ENCODE results near the gene BPIFB4.

BPIFB4 gene

GRCh38 chr20:33061658-33062028, 17.8 kb upstream of the BPIFB4 start:
- WGBS (ENCODE audit: extremely low coverage, insufficient coverage, low lambda C conversion rate): no CpG with 5 or more reads among the region's 14 CpGs

DNA sequence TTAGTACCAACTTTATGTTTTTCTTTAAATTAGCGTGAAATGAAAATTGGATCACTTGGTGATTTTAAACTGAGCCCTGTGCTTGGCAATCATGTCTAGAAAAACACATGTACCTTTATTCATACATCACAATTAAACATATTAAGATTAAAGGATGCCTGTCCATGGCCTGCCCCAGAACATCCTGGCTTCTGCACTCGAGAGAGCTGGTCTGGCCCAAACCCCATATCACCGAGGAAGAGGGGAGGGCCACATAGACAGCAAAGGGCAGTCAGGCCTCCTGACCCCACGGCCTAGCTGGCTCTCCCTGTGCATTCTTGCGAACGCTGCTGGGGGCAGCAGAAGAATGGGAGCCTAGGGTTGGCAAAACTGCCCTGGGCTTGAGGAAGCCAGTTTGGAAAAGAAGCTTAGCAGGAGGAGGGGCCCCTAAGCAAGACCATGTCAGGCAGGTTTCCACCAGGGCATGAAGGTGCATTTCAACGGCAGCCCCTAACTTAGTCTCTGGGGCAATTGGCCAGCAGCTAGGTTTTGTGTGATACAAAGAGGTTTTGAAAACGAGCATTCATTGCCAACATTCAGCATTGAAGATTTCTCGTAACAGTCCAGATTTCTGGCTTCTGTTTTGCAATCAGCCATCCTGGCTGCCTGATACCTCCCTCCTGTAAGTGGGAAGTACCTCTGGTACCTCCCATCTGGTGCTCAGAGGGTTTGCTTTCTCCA, 17.2 kb upstream of the BPIFB4 start:
- no peak overlapping the region for H3K27ac ChIP-seq (ENCODE audit: low read depth, low read length)
- H3K4me3 ChIP-seq (ENCODE audit: low read length): no peak overlapping the region
- no peak overlapping the region for H2AK5ac ChIP-seq (ENCODE audit: low read length)
- H2BK5ac ChIP-seq (ENCODE audit: low read length): no peak overlapping the region
- H3K27me3 ChIP-seq (ENCODE audit: insufficient read depth, low read length, poor library complexity): no peaks in the 10 kb centered on the region
- H3K18ac ChIP-seq (ENCODE audit: low read length): no peak overlapping the region
- H3K36me3 ChIP-seq (ENCODE audit: control insufficient read depth, insufficient read depth, low read length): no peaks in the 10 kb centered on the region
- WGBS (ENCODE audit: extremely low coverage, insufficient coverage, low lambda C conversion rate): no CpG with 5 or more reads among the region's 9 CpGs
- no peaks in the 10 kb centered on the region for H3K79me1 ChIP-seq (ENCODE audit: low read length)
- H3K9ac ChIP-seq (ENCODE audit: low read length): no peak overlapping the region
- H4K8ac ChIP-seq (ENCODE audit: low read depth, low read length): no peak overlapping the region
- H3K4ac ChIP-seq (ENCODE audit: low read depth, low read length): no peak overlapping the region
- no peak overlapping the region for H3K56ac ChIP-seq (ENCODE audit: low read length)
- H2BK15ac ChIP-seq (replicated peaks; ENCODE audit: low read depth): no peak overlapping the region
- H3K4me2 ChIP-seq (ENCODE audit: low read length): no peak overlapping the region
- no peak overlapping the region for H2BK120ac ChIP-seq (ENCODE audit: low read depth, low read length)
- no peak overlapping the region for H3K23ac ChIP-seq (ENCODE audit: low read length)
- no peak overlapping the region for H4K5ac ChIP-seq (ENCODE audit: low read length)
- no peaks in the 10 kb centered on the region for H3K79me2 ChIP-seq (ENCODE audit: control insufficient read depth, insufficient read depth, low read length)
- no peaks in the 10 kb centered on the region for H3K4me1 ChIP-seq (ENCODE audit: control insufficient read depth, low read depth, low read length)
- DNase-seq: no peak

More at GRCh38 chr20:33061658-33062028, 17.8 kb upstream of the BPIFB4 start:
- Histone ChIP-seq H2BK15ac (replicated peaks; ENCODE audit: low read depth) (no peak overlapping the region), H3K36me3 (ENCODE audit: control insufficient read depth, insufficient read depth, low read length) (no peaks in the 10 kb centered on the region), H3K9ac (ENCODE audit: low read length) (no peak overlapping the region), H3K23ac (ENCODE audit: low read length) (no peak overlapping the region), H3K56ac (ENCODE audit: low read length) (no peak overlapping the region), H3K4me2 (ENCODE audit: low read length) (no peak overlapping the region), H2AK5ac (ENCODE audit: low read length) (no peak overlapping the region), H3K4me1 (ENCODE audit: control insufficient read depth, low read depth, low read length) (peaks cover 2% of the 10 kb centered on the region), H4K8ac (ENCODE audit: low read depth, low read length) (no peak overlapping the region), H3K79me1 (ENCODE audit: low read length) (no peaks in the 10 kb centered on the region), H3K27me3 (ENCODE audit: insufficient read depth, low read length, poor library complexity) (no peaks in the 10 kb centered on the region), H3K27ac (ENCODE audit: low read depth, low read length) (no peak overlapping the region), H4K5ac (ENCODE audit: low read length) (no peak overlapping the region), H3K18ac (ENCODE audit: low read length) (no peak overlapping the region), H2BK5ac (ENCODE audit: low read length) (no peak overlapping the region), H3K79me2 (ENCODE audit: control insufficient read depth, insufficient read depth, low read length) (no peaks in the 10 kb centered on the region), H2BK120ac (ENCODE audit: low read depth, low read length) (no peak overlapping the region), H3K4ac (ENCODE audit: low read depth, low read length) (no peak overlapping the region), H3K4me3 (ENCODE audit: low read length) (no peak overlapping the region)
- no peak for DNase-seq

DNA sequence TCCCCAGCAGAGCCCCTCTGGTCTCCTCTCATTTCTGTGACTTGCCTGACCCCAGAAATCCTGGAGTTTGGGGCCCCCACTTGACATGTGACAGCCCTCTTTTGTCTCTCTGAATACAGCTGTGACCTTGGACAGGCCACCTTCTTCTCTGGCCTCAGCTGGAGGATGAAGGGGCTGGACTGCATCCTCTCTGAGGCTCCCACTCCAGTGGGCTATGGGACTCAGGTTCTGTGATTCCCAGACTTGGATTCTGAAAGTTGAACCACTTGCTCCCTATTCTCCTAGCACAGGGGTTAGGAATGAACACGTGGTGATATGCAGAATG, 16.7 kb upstream of the BPIFB4 start:
- Histone ChIP-seq H3K4me3 (ENCODE audit: low read length) (no peak overlapping the region), H3K4me2 (ENCODE audit: low read length) (no peak overlapping the region), H3K79me2 (ENCODE audit: control insufficient read depth, insufficient read depth, low read length) (no peaks in the 10 kb centered on the region), H4K5ac (ENCODE audit: low read length) (no peak overlapping the region), H2BK15ac (replicated peaks; ENCODE audit: low read depth) (no peak overlapping the region), H3K23ac (ENCODE audit: low read length) (no peak overlapping the region), H3K27me3 (ENCODE audit: insufficient read depth, low read length, poor library complexity) (no peaks in the 10 kb centered on the region), H3K79me1 (ENCODE audit: low read length) (no peaks in the 10 kb centered on the region), H3K27ac (ENCODE audit: low read depth, low read length) (no peak overlapping the region), H3K36me3 (ENCODE audit: control insufficient read depth, insufficient read depth, low read length) (no peaks in the 10 kb centered on the region), H3K18ac (ENCODE audit: low read length) (no peak overlapping the region), H3K56ac (ENCODE audit: low read length) (no peak overlapping the region), H3K4ac (ENCODE audit: low read depth, low read length) (no peak overlapping the region), H3K9ac (ENCODE audit: low read length) (no peak overlapping the region), H4K8ac (ENCODE audit: low read depth, low read length) (no peak overlapping the region), H2BK120ac (ENCODE audit: low read depth, low read length) (no peak overlapping the region), H2BK5ac (ENCODE audit: low read length) (no peak overlapping the region), H3K4me1 (ENCODE audit: control insufficient read depth, low read depth, low read length) (no peaks in the 10 kb centered on the region), H2AK5ac (ENCODE audit: low read length) (no peak overlapping the region)
- no peak for DNase-seq
- no CpG with 5 or more reads among the region's 1 CpG for WGBS (ENCODE audit: extremely low coverage, insufficient coverage, low lambda C conversion rate)

GRCh38 chr20:33063271-33063670, 16.2 kb upstream of the BPIFB4 start:
- no peak overlapping the region for H3K18ac ChIP-seq (ENCODE audit: low read length)
- no CpG with 5 or more reads among the region's 6 CpGs for WGBS (ENCODE audit: extremely low coverage, insufficient coverage, low lambda C conversion rate)
- no peak overlapping the region for H3K23ac ChIP-seq (ENCODE audit: low read length)
- DNase-seq: no peak
- H3K4me3 ChIP-seq (ENCODE audit: low read length): no peak overlapping the region
- no peak overlapping the region for H2BK120ac ChIP-seq (ENCODE audit: low read depth, low read length)
- H2BK5ac ChIP-seq (ENCODE audit: low read length): no peak overlapping the region
- H2BK15ac ChIP-seq (replicated peaks; ENCODE audit: low read depth): no peak overlapping the region
- no peak overlapping the region for H3K27ac ChIP-seq (ENCODE audit: low read depth, low read length)
- no peak overlapping the region for H2AK5ac ChIP-seq (ENCODE audit: low read length)
- no peak overlapping the region for H3K9ac ChIP-seq (ENCODE audit: low read length)
- no peak overlapping the region for H4K8ac ChIP-seq (ENCODE audit: low read depth, low read length)
- no peak overlapping the region for H3K4me2 ChIP-seq (ENCODE audit: low read length)
- H3K36me3 ChIP-seq (ENCODE audit: control insufficient read depth, insufficient read depth, low read length): no peaks in the 10 kb centered on the region
- H3K56ac ChIP-seq (ENCODE audit: low read length): no peak overlapping the region
- H3K79me2 ChIP-seq (ENCODE audit: control insufficient read depth, insufficient read depth, low read length): no peaks in the 10 kb centered on the region
- H3K27me3 ChIP-seq (ENCODE audit: insufficient read depth, low read length, poor library complexity): no peaks in the 10 kb centered on the region
- H3K79me1 ChIP-seq (ENCODE audit: low read length): no peaks in the 10 kb centered on the region
- H4K5ac ChIP-seq (ENCODE audit: low read length): no peak overlapping the region
- no peaks in the 10 kb centered on the region for H3K4me1 ChIP-seq (ENCODE audit: control insufficient read depth, low read depth, low read length)
- H3K4ac ChIP-seq (ENCODE audit: low read depth, low read length): no peak overlapping the region

DNA sequence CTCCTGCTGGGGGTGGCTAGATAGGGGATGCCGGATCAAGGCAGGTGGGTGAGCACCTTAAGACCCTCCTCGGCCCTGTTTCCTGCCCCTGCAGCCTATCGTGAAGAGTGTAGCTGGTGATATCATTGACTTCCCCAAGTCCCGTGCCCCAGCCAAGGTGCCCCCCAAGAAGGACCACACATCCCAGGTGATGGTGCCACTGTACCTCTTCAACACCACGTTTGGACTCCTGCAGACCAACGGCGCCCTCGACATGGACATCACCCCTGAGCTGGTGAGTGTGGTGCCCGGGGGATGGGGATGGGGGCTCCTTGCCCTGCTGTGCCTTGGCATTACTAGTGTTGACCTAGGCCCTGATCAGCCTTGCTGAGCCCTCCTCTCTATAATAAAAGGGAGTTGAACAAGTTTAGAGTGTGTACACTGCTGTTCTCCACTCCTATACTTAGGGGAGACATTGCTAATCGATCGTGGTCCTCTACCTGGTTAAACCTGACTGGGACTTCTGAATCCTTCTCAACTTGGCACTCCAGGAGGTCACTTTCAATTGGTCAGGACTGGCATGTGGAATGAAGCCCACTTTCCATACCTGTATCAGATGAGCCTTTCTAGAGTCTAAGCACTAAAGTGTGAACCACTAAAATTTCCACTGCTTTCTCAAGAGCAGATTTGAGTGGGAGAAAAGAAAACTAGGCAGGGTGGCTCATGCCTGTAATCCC, 14.7 kb upstream of the BPIFB4 start:
- Histone ChIP-seq H2BK120ac (ENCODE audit: low read depth, low read length) (no peak overlapping the region), H4K5ac (ENCODE audit: low read length) (no peak overlapping the region), H2BK5ac (ENCODE audit: low read length) (no peak overlapping the region), H3K23ac (ENCODE audit: low read length) (no peak overlapping the region), H3K56ac (ENCODE audit: low read length) (no peak overlapping the region), H3K79me1 (ENCODE audit: low read length) (no peaks in the 10 kb centered on the region), H3K9ac (ENCODE audit: low read length) (no peak overlapping the region), H3K4me3 (ENCODE audit: low read length) (no peak overlapping the region), H3K36me3 (ENCODE audit: control insufficient read depth, insufficient read depth, low read length) (no peaks in the 10 kb centered on the region), H4K8ac (ENCODE audit: low read depth, low read length) (no peak overlapping the region), H3K4ac (ENCODE audit: low read depth, low read length) (no peak overlapping the region), H3K18ac (ENCODE audit: low read length) (no peak overlapping the region), H3K4me2 (ENCODE audit: low read length) (no peak overlapping the region), H3K27ac (ENCODE audit: low read depth, low read length) (no peak overlapping the region), H3K27me3 (ENCODE audit: insufficient read depth, low read length, poor library complexity) (no peaks in the 10 kb centered on the region), H3K4me1 (ENCODE audit: control insufficient read depth, low read depth, low read length) (no peaks in the 10 kb centered on the region), H2BK15ac (replicated peaks; ENCODE audit: low read depth) (no peak overlapping the region), H3K79me2 (ENCODE audit: control insufficient read depth, insufficient read depth, low read length) (no peaks in the 10 kb centered on the region), H2AK5ac (ENCODE audit: low read length) (no peak overlapping the region)
- no peak for DNase-seq
- no CpG with 5 or more reads among the region's 11 CpGs for WGBS (ENCODE audit: extremely low coverage, insufficient coverage, low lambda C conversion rate)

DNA sequence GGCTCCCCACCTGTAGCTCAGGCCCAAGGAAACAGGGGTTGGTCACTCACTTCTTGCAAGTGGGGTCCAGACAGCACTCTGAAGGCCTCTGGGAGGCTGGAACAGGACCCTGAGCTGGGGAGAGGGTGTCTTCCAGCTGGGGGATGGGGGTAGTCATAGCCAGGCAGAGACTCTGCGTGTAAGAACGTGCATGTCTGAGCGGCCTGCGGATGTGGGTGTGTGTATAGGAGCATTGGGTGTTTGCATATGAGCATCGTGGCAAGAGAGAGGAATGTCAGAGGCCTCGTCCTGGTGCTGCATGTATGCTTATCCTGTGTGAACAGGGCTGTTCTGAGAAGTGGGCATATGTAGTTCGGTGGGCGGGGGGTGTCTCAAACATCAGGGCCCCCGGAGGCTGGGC, 13.7 kb upstream of the BPIFB4 start:
- H2BK5ac ChIP-seq (ENCODE audit: low read length): no peak overlapping the region
- H4K5ac ChIP-seq (ENCODE audit: low read length): no peak overlapping the region
- no peaks in the 10 kb centered on the region for H3K79me1 ChIP-seq (ENCODE audit: low read length)
- H3K4ac ChIP-seq (ENCODE audit: low read depth, low read length): no peak overlapping the region
- H3K27ac ChIP-seq (ENCODE audit: low read depth, low read length): no peak overlapping the region
- H3K79me2 ChIP-seq (ENCODE audit: control insufficient read depth, insufficient read depth, low read length): no peaks in the 10 kb centered on the region
- no peaks in the 10 kb centered on the region for H3K4me1 ChIP-seq (ENCODE audit: control insufficient read depth, low read depth, low read length)
- H3K36me3 ChIP-seq (ENCODE audit: control insufficient read depth, insufficient read depth, low read length): no peaks in the 10 kb centered on the region
- no peaks in the 10 kb centered on the region for H3K27me3 ChIP-seq (ENCODE audit: insufficient read depth, low read length, poor library complexity)
- no peak overlapping the region for H3K4me3 ChIP-seq (ENCODE audit: low read length)
- no peak overlapping the region for H2BK15ac ChIP-seq (replicated peaks; ENCODE audit: low read depth)
- no peak overlapping the region for H2BK120ac ChIP-seq (ENCODE audit: low read depth, low read length)
- no peak overlapping the region for H3K56ac ChIP-seq (ENCODE audit: low read length)
- no peak for DNase-seq
- no peak overlapping the region for H2AK5ac ChIP-seq (ENCODE audit: low read length)
- no CpG with 5 or more reads among the region's 9 CpGs for WGBS (ENCODE audit: extremely low coverage, insufficient coverage, low lambda C conversion rate)
- H3K18ac ChIP-seq (ENCODE audit: low read length): no peak overlapping the region
- no peak overlapping the region for H3K23ac ChIP-seq (ENCODE audit: low read length)
- H3K9ac ChIP-seq (ENCODE audit: low read length): no peak overlapping the region
- H4K8ac ChIP-seq (ENCODE audit: low read depth, low read length): no peak overlapping the region
- no peak overlapping the region for H3K4me2 ChIP-seq (ENCODE audit: low read length)
